Stimulated activated CD4-positive, alpha-beta T cell treated with anti-CD3 and anti-CD28 coated beads, TNF-alpha, amount 100 ng/mL, for 24 hours (primary cell): ENCODE data around the gene PREB.

Experiments
- DNase-seq, 3 experiments: peaks; one replicate each; pipeline ENCODE4 v3.0.0-alpha.2; 2020; ENCODE audit warnings: low read depth in 3 of 3

The PREB gene

DNA sequence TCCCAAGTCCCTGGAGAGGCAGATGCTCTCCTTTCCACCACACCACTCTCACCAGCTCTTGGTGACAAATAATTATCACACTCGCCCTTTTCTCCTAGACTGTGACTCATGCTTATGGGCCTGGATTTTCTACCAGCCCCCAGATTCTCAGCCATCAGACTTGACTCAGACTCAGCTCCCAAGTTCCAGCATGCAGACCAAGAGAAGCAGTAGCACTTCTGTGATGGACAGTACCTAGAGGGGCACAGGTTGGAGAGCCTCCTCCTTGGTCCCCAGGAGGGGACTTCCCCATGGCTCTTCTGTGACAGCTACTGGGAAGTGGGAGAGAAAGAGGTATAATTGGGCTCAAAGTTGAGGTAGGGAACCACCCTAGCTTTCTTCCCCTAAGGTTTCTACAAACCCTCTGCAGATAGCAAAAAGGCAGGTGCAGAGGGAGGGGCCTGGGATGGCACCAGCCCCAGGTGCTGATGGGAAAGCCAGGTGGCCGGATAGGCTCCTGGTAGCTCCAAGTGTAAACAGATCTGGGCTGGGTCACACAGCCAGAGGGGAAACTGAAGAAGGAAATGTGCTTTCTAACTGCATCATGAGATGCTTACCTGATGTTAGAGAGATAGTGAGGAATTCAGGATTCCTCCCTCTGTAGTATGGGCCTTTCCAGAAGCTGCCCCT lies 18.5 kb upstream of the PREB start:
- DNase-seq, result no peak

DNA sequence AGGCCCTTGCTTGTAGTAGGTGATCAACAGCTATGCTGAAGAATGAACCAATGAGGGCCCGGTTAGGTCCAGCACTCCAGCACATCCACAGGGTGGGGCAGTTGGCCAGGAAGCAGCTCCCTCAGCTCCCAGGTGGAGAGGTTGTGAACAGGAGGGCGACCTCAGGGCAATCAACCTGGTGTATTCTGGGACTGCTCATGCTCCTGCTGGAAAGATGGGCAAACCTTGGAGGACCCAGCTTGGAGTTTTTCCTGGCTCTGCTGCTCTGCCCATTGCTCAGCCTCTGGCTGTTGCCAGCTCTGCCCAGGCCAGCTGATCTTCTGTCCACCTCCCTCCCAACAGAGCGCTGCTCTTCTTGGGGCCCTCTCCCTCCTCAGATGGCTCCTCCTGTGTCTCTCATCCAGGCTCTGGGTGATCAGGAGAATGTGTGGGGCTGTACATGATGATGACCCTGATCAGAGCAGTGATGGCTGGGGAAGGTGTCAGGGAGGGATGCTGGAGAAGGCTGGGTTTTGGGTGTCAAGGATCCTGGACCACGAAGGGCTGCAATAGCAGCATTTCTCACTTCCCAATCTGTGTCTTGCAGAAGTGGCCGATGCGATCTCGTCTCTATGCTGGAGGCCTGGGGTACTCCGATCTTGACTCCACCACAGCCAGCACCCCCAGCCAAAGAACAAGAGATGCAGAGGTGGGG lies 17.8 kb upstream of the PREB start:
- DNase-seq, result no peak

DNA sequence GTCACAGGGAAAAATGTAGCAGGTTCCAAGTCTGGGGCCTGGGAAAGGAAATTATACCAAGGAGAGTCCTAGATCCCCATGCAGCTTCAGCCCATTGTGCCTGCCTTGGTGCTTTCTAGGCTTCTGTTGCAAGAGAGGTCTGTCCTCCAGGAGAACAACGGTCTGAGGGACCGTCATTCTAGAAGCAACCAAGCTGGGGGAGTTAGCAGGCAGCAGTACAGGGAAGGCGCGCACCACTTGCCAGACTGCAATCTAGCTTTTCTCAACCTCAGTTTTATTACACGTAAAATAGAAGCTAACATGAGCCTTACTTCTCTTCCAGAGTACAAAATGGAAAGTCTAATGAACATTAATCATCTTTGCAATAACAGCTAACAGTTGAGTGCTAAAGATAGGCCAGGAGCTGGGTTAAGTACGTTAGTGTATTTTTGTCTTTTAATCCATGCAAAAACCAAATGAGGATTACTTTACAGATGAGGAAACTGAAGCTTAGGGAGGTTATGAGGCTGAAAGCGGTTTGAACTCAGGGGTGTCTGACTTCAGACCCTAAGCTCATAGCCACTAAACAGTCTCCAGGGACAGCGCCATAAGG lies 16.3 kb upstream of the PREB start:
- no peak for DNase-seq

DNA sequence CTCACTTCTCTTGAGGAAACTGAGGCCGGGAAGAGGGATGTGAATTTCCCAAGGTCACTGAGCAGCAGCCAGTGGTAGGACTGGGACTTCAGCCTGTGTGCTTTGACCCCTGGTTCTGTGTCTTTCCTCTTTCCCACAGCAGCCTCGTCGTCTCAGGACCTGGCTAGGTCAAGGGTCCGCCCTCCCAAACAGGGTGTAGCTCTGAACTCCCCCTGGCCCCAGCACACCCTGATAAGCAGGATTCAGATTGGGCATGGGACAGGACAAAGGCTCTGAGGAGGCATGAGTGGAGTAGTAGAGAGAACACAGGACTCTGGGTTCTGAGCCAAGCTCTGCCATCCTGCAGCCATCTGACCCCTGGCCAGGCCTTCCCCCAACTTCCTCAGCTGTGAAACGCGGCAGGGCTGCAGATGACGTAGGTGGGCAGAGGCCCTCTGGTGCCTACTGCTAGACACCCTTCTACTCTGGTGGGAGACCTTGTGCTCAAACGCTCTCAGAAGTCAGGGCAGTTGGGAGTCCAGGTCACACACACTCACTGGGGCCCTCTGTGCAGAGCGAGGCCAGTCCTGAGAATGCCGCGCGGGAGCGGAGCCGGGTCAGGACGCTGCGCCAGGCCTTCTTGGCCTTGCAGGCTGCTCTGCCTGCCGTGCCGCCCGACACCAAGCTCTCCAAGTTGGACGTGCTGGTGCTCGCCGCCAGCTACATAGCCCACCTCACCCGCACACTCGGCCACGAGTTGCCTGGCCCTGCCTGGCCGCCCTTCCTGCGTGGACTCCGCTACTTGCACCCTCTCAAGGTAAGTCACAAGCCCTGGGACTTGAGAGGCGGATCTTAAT lies 15.4 kb upstream of the PREB start:
- DNase-seq, result no peak

DNA sequence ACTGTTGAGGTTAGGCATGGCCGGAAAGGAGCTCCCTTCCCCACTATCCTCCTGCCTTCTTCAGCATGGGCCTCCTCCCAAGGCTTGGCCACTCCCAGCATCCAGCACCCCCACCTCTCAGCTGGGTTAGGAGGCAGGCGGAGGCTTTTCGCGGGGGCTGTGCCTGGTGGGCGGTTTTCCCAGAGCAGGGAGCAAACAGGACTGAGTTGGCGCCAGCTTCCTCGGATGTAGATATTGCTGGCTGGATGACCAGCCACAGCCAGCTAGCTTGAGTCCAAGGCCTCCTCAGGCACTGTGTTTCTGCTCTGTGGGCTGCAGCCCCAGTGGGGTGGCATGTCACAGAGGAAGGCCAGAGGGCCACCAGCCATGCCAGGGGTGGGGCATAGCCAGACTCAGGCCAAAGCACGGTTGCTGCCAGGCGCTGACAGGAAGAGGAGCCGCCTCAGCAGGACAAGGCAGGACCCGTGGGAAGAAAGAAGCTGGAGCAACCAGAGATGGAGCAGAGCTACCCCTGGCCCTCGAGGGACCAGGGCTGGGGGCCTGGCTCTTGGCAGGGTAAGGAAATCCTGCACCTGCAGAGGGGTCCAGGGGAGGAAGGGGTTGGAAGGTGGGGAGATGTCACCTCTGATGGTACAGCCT lies 14.5 kb upstream of the PREB start, which contains the start of gene TCF23:
TSS of gene TCF23 (plus strand) at position 204 of the 639 bp plus-strand sequence. CDS start at position 334, 130 bp downstream.
- DNase-seq, result no peak

DNA sequence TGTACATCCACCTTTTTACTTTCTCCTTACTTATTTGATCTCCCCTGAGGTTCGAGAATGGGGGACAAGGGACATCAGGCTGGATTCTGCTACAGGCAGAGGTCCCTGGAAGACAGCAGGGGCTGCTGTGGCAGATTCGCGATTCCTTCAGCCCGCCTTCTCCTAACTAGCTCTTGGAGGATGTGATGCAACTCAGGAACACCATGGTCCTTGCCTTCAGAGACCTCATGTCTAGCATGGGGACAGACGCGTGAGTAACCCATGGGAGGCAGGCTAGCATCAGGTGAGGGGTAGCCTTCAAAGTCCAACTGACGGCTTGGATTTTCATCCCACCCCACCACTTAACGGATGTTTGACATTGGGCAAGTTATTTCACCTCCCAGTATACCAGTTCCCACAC lies 13.5 kb upstream of the PREB start:
- no peak for DNase-seq

DNA sequence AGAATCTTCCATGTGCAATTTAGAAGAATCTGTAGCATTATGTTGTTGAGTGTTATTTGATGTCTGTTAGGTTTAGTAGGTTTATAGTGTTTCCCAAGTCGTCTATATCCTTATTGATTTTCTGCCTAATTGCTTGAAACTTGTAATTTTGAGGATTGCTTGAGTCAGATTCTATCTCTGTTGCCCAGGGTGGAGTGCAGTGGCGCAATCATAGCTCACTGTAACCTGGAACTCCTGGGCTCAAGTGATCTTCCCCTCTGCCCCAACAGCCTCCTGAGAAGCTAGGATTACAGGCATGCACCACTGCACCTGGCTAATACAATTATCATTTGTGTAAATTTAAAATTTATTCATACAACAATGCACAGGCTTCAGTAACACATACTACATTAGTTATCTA lies 11.2 kb upstream of the PREB start:
- no peak for DNase-seq

DNA sequence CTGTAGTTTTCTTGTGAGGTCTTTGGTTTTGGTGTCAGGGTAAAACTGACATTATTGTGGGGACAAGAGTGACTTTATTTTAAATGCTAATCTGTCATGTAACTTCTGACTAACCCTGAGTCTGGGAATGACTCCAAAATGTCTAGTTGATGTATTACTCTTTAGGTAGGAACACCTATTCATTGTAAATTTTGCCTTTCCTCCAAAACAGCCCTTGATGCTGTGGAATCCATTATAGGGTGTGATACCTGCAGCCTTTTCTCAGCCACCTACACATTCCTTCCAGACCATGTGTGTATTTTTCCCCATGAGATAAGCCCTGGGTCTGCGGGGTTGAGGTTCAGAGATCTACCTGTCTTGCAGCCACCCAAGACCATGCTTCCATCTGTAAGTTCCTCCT lies 8.8 kb upstream of the PREB start:
- DNase-seq, result no peak

DNA sequence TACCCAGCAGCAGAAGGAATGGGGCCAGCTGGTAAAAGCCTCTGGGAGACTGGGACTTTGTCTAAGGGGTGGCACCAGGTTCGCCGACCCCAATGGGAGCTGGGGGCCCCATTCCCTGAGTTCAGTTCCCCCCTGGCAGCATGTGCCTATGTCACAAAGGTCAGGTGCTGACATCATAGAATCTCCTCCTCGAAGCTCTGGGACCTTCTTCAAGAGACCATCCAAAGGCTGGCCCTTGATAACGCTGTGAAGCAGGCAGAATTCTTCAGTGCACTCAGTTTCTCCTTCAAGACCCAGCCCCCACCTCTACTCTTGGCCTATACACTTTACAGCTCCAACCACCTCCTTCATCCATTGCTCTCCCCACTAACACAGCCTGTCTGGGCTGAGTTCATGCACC lies 4.9 kb upstream of the PREB start, which contains the start of gene PRR30:
TSS of gene PRR30 (minus strand) at position 101 of the 400 bp plus-strand sequence. CDS start 1,081 bp downstream, outside the sequence.
- DNase-seq, result no peak

DNA sequence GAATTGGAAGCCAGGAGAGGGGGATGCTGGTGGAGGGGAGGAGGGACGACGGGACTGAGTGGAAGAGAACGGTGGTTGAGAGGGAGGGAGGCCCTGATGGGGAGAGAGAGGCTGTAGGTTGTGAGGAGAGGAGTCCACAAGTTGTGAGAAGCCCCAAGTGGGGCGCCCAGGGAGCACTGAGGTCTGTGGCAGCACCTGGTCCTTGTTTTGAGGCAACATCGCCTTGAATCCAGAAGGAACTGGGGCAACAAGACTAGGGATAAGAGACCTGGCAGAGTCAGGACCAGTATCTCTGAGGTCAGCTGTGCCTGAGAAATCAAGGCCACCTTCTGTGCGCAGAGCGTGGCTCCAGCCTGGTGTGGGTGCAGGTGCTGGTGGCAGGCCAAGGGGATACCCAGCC lies 3.7 kb upstream of the PREB start:
- DNase-seq, result no peak

DNA sequence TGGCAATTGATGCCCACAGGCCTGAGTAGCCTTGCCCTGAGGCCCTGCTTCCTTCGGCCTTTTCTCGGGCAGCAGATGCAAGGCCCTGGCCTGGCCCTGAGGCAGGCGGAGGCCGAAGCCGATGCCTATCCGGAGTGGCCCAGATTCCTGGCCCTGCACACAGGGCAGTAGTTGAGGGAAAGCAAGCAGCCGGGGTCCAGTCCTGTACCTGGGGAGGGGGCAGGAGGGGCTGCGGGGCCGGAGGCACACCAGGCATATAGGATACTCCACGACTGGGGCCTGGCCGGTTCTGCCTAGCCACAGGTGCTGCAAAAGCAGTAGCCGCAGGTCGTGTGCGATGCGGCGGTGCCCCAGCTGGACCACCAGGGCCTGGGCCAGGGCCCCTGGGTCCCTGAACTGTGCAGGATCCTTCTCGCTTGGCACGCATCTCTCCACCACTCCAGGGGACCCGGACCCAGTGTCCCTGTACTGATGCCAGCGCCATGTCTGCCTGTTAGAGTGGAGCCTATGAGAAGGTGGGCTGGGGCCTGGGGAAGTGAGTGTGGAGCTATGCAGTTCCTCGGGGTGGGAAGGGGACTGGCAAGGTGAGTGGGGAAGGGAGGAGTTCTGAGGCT lies 3.0 kb upstream of the PREB start:
- DNase-seq, result no peak

DNA sequence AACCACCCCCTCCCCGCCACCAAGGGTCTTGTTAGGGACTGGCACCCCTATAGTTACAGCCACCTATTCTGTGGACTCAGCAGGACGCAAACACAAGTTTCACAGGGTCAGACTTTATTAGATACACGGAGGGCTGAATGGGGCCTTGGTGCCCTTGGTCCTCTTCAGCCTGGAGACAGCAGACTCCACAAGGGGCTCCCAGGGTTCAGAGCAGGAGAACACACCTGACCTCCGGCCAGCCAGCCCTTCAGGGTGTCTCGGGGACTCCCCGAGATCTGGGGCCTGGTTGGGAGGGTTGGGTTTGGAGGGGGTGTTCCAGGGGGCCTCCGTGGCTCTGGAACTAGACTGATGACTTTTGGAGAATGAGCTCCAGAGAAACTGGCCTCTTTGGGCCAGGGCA lies 2.3 kb upstream of the PREB start:
- no peak for DNase-seq

DNA sequence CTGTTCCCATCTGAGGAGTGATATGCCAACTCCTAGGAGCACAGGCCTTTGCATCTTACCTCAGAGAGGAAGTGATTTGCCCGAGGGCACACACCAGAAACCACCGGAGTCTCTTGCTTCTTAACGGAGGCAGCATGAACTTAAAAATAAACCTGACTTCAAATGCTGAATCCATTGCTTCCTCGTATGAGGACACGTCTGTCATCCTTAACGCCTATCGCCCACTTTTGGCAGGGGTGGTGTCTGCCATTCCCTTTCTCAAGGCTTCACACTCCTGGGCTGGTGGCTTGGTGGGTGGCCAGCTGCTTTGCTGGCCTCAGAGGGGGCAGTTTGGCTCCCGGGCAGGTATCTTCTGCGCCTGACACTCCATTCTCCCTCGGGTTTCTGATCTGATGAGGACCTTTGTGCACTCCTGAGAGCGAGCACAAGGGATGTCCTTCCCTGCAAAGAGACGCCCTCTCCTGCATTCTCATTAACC lies 1.1 kb upstream of the PREB start:
- no peak for DNase-seq

DNA sequence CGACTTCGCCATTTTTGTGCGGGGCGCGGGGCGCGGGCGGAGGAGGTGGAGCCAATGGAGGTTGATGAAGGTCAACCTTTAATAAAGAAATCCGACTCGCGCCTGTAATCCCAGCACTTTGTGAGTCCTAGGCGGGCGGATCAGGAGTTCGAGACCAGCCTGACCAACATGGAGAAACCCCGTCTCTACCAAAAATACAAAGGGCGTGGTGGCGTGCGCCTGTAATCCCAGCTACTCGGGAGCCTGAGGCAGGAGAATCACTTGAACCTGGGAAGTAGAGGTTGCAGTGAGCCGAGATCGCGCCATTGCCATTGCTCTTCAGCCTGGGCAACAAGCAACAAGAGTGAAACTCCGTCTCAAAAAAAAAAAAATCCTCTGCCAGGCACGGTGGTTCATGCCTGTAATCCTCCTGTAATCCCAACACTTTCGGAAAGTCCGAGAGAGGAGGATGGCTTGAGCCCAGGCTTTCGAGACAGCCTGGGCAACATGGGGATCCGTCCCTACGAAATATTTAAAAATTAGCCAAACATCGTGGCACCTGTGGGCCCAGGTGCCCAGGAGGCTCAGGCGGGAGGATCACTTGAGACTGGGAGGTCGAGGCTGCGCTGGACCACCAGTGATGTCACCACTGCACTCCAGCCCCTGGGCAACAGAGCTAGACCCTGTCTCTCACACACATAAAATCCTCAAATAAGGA lies 493 bp upstream of the PREB start:
- no peak for DNase-seq

DNA sequence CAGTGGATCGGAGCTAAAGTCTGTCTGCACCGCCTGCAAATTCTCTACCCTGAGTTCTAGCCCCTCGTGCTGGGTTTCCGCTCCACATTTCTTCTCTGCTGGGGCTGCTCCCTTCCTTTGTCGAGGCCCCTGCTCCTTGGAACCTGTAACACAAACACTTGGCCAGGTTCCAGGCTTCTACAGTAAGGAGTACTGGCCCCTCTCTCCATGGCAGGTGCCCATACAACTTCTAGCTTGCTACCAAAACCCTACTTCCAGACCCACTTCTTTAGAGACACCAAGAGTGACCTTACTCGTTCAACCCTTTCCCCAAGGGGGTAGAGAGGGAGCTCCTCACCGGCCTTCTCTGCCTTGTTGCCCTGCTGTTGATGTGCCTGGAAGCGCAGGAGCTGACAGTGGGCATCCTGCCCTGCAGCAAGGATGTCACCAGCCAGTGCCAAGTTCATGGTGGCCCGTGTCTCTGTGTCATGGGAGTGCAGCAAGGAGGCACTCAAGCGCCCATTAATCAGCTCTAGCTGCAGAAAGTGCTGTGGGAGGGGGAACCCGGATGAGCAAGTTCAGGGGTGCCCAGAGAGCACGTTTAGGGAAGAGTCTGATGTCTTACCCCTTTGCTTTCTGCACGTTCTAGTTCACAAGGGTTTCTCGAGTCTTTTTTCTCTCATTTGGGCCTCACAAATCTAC lies 1.1 kb downstream of the PREB start:
- peak in 1 of 3 experiments; percentile 28 for DNase-seq

DNA sequence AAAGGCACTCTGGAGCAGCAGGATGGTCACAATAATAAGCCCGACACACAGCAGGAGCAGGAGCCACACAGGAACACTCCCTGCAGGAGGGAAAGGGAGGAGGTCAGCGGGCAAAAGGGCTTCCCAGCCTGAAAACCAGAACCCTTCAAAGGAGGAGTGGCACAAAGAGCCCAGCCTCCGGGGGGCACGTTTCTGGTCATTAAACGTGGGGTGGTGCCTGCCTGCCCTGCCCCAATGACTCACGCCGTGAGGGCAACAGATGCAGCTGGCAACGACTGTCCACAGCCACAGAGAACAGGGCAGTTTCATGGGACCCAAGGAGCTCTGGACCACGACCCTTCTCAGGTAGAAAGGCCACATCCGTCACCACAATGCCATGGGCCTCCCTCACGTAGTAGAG lies 3.0 kb downstream of the PREB start:
- no peak for DNase-seq

DNA sequence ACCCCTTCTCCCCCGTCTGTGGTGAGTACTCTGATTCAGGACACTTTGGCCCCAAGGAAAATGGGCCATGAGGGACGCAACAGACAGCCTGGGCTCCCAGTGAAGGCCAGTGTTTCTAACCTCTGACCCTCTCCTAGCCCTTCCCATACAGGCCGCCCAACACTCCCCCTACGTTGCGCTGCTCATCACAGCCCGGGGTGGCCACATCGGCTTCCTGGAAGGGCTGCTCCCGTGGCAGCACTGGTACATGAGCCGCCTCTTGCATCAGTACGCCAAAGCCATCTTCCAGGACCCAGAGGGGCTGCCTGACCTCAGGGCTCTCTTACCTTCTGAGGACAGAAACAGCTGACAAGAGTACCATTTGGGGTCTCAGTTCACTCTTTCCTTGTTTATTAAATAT lies 4.0 kb downstream of the PREB start:
- DNase-seq, result no peak

DNA sequence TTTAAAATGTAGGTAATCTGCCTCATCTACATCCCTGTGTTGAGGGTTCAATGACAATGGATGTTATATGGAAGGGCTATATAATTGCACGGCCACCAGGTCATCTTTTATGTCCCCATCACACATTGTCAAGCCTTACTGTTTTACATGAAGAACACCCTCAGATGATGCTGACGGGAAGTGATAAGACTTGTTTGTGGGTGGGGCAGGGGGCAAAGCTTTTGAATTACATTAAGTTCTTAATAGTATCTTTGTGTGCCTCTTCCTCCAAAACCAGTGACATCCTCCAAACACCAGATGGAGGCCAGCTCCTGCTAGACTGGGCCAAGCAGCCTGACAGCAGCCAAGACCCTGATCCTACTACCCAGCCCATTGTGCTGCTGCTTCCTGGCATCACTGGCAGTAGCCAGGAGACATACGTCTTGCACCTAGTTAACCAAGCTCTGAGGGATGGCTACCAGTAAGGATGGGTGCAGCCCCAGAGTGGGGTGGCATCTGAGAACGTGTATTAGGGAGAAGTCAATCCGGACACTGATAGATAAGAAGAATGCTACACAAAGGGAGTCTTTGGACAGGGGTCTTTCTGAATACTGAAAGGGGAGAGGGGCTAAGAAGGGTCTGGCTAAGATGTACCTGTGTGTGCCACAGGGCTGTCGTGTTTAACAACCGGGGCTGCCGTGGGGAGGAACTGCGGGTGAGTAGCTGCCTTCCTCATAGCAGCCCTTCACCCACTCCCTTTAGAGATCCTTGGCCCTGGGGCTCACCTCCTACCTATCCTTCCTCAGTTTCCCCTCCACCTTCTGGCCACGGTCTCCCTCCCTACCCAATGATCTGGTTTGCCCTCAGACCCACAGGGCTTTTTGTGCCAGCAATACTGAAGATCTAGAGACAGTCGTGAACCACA lies 5.5 kb downstream of the PREB start:
- no peak for DNase-seq
